PC-3 (cell line): Measurements from ENCODE around the gene DMKN.

ENCODE experiments used
- EZH2 ChIP-seq: fragments of 300-600 bp; sonication (generic); IDR thresholded peaks from one replicate; pipeline ENCODE4 v1.6.1; 2017; ENCODE audit warnings: antibody characterized with exemption, mild to moderate bottlenecking, low read length; ENCODE audit not compliant: unreplicated experiment
- TF ChIP-seq, protein P1 (sequence below): fragments of 300-600 bp; sonication (generic); conservative IDR thresholded peaks from 2 replicates; pipeline ENCODE4 v1.5.1; 2017; ENCODE audit warnings: antibody characterized with exemption, low read depth, mild to moderate bottlenecking, low read length

DNA sequence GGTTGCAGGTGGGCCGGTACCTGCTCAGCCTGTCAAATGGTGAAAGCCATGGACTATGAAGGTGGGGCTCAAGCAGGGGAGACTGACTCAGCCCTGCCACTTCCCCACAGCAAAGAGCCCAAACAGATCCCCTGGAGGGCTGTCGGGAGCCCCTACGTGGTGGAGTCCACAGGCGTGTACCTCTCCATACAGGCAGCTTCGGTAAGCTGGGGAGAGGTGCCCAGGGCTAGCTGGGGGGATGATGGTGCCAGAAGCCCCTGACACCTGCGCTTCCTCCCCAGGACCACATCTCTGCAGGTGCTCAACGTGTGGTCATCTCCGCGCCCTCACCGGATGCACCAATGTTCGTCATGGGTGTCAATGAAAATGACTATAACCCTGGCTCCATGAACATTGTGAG is 28.8 kb upstream of the DMKN start:
- TF ChIP-seq, protein P1, sequence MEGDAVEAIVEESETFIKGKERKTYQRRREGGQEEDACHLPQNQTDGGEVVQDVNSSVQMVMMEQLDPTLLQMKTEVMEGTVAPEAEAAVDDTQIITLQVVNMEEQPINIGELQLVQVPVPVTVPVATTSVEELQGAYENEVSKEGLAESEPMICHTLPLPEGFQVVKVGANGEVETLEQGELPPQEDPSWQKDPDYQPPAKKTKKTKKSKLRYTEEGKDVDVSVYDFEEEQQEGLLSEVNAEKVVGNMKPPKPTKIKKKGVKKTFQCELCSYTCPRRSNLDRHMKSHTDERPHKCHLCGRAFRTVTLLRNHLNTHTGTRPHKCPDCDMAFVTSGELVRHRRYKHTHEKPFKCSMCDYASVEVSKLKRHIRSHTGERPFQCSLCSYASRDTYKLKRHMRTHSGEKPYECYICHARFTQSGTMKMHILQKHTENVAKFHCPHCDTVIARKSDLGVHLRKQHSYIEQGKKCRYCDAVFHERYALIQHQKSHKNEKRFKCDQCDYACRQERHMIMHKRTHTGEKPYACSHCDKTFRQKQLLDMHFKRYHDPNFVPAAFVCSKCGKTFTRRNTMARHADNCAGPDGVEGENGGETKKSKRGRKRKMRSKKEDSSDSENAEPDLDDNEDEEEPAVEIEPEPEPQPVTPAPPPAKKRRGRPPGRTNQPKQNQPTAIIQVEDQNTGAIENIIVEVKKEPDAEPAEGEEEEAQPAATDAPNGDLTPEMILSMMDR = no peak
- no peak for TF ChIP-seq EZH2
